Gastrocnemius medialis (tissue), 4 donors: ENCODE measurements around the gene PLXNA2. TPM values are rescaled to one million over a fixed set of nuclear protein-coding genes. Genes with fewer than 3 reads are reported as not detected.

ENCODE experiments used
- ATAC-seq, 2 donors: fragments of 150-250 bp; one replicate each; pipeline ENCODE4 v1.9.1; 2016
- DNase-seq, 2 donors: peaks; one replicate each; pipeline ENCODE4 v3.0.0-alpha.2; 2019
- H3K27ac ChIP-seq, 4 donors: fragments of 200-600 bp; sonication (generic); 1 replicate in 1 of 4; 2 replicates in 3 of 4; pipeline ENCODE4 v1.5.1; 2016 to 2018; ENCODE audit warnings: mild to moderate bottlenecking in 2 of 4, moderate library complexity in 1 of 4
- H3K27me3 ChIP-seq, 3 donors: fragments of 200-600 bp; sonication (generic) in 2 of 3; 1 replicate in 1 of 3; 2 replicates in 2 of 3; pipeline versions ENCODE4 v1.5.1 to v1.6.0; 2016 to 2019; ENCODE audit warnings: mild to moderate bottlenecking in 1 of 3, moderate library complexity in 1 of 3
- H3K36me3 ChIP-seq, 2 donors: fragments of 200-600 bp; sonication (generic) in 1 of 2; one replicate each; pipeline ENCODE4 v1.5.1; 2017 to 2018
- H3K4me1 ChIP-seq, 2 donors: fragments of 200-600 bp; sonication (generic) in 1 of 2; one replicate each; pipeline ENCODE4 v1.5.1; 2016 to 2017; ENCODE audit warnings: mild to moderate bottlenecking in 2 of 2
- H3K4me3 ChIP-seq, 4 donors: fragments of 200-600 bp; sonication (generic) in 3 of 4; 1 replicate in 1 of 4; 2 replicates in 3 of 4; pipeline ENCODE4 v1.5.1; 2016 to 2019; ENCODE audit warnings: mild to moderate bottlenecking in 2 of 4
- H3K9me3 ChIP-seq, 3 donors: fragments of 200-600 bp; sonication (generic) in 2 of 3; 1 replicate in 1 of 3; 2 replicates in 2 of 3; pipeline ENCODE4 v1.5.1; 2016 to 2019
- CTCF ChIP-seq, 5 experiments: fragments of 450-650 bp in 3 of 5; fragments of 200-600 bp in 2 of 5; sonication (generic) in 2 of 5; IDR thresholded peaks in 4 of 5; conservative IDR thresholded peaks in 1 of 5; 1 replicate in 4 of 5; 2 replicates in 1 of 5; pipeline ENCODE4 v1.5.1; 2016 to 2019; ENCODE audit warnings: antibody characterized with exemption in 5 of 5, mild to moderate bottlenecking in 3 of 5, moderate library complexity in 3 of 5
- POLR2A ChIP-seq, 2 donors: fragments of 450-650 bp; IDR thresholded peaks; one replicate each; pipeline ENCODE4 v1.6.1; 2017; ENCODE audit warnings: antibody characterized with exemption in 2 of 2, mild to moderate bottlenecking in 2 of 2, moderate library complexity in 2 of 2
- in situ Hi-C, 4 donors: fragments of 200-750 bp; cut with MboI; loops; one replicate each; pipeline versions ENCODE4 v1.15.0 to v1.8.0; 2017; ENCODE audit warnings: low sequenced_read_pairs in 4 of 4
- intact Hi-C: fragments of 100-400 bp; cut with DNase I; formaldehyde crosslinking; loops from one replicate; pipeline ENCODE4 v1.15.1; 2023; ENCODE audit warnings: low total_unique reads
- total RNA-seq, 4 donors: library from RNA; depleted of rRNA; stranded (reverse); fragments of >200 nt; gene quantifications; one replicate each; pipeline versions ENCODE4 v1.1.0 to v1.2.3, GENCODE V29; 2016

The PLXNA2 gene
- total RNA-seq, 4 donors from 2014 or later = 12.4 to 20.0 (median 16.2) TPM

- Histone ChIP-seq H3K9me3 (no peaks in the 10 kb centered on the region), H3K27ac (no peak overlapping the region), H3K4me3 (no peak overlapping the region), H3K36me3 (no peaks in the 10 kb centered on the region), H3K27me3 (no peaks in the 10 kb centered on the region), H3K4me1 (no peaks in the 10 kb centered on the region)
- TF ChIP-seq POLR2A (IDR thresholded peaks at IDR 0.05) = no peak
- no peak for DNase-seq
- intact Hi-C loops = no loop called here
- no peak for ATAC-seq
- in situ Hi-C loops = no loop called here
Observed at GRCh38 chr1:208006258-208006920, 237.8 kb downstream of the PLXNA2 start.

GRCh38 chr1:208004851-208005250 is 239.3 kb downstream of the PLXNA2 start:
- Histone ChIP-seq H3K4me1 (no peaks in the 10 kb centered on the region), H3K27me3 (no peaks in the 10 kb centered on the region), H3K36me3 (no peaks in the 10 kb centered on the region), H3K4me3 (no peak overlapping the region), H3K27ac (no peak overlapping the region), H3K9me3 (no peaks in the 10 kb centered on the region)
- no peak for ATAC-seq
- DNase-seq = no peak
- intact Hi-C loops = no loop called here
- in situ Hi-C loops = no loop called here
- no peak for TF ChIP-seq POLR2A (IDR thresholded peaks at IDR 0.05)
- no peak for TF ChIP-seq CTCF (IDR thresholded peaks at IDR 0.05 in 4 of 5, conservative IDR thresholded peaks at IDR 0.05 in 1 of 5)

- in situ Hi-C loops = no loop called here
- no peak overlapping the region for H3K4me3 ChIP-seq
- H3K27ac ChIP-seq = no peak overlapping the region
- H3K27me3 ChIP-seq = no peaks in the 10 kb centered on the region
- no peaks in the 10 kb centered on the region for H3K9me3 ChIP-seq
- no peaks in the 10 kb centered on the region for H3K4me1 ChIP-seq
- DNase-seq (no peak), ATAC-seq (no peak)
- intact Hi-C loops = no loop called here
- TF ChIP-seq CTCF (IDR thresholded peaks at IDR 0.05 in 4 of 5, conservative IDR thresholded peaks at IDR 0.05 in 1 of 5) (no peak), POLR2A (IDR thresholded peaks at IDR 0.05) (no peak)
- no peaks in the 10 kb centered on the region for H3K36me3 ChIP-seq
Observed at GRCh38 chr1:208003241-208003640, 240.9 kb downstream of the PLXNA2 start.

- TF ChIP-seq POLR2A (IDR thresholded peaks at IDR 0.05) (no peak), CTCF (IDR thresholded peaks at IDR 0.05 in 4 of 5, conservative IDR thresholded peaks at IDR 0.05 in 1 of 5) (no peak)
- Histone ChIP-seq H3K27ac (no peak overlapping the region), H3K27me3 (no peaks in the 10 kb centered on the region), H3K4me1 (peaks cover 0 to 2% of the 10 kb centered on the region in 2 donors), H3K4me3 (no peak overlapping the region), H3K9me3 (no peaks in the 10 kb centered on the region), H3K36me3 (no peaks in the 10 kb centered on the region)
- DNase-seq (no peak), ATAC-seq (no peak)
- in situ Hi-C loops (no loop called here), intact Hi-C loops (no loop called here)
Observed at GRCh38 chr1:208002672-208003071, 241.5 kb downstream of the PLXNA2 start.

- DNase-seq (no peak), ATAC-seq (no peak)
- Histone ChIP-seq H3K27me3 (no peaks in the 10 kb centered on the region), H3K36me3 (no peaks in the 10 kb centered on the region), H3K27ac (no peak overlapping the region), H3K9me3 (no peaks in the 10 kb centered on the region), H3K4me1 (peaks cover 0 to 4% of the 10 kb centered on the region in 2 donors), H3K4me3 (no peak overlapping the region)
- TF ChIP-seq POLR2A (IDR thresholded peaks at IDR 0.05) (no peak), CTCF (IDR thresholded peaks at IDR 0.05 in 4 of 5, conservative IDR thresholded peaks at IDR 0.05 in 1 of 5) (no peak)
- intact Hi-C loops = no loop called here
- in situ Hi-C loops = no loop called here
Observed at GRCh38 chr1:208002078-208002477, 242.1 kb downstream of the PLXNA2 start.
